HG02798 (cell line): ENCODE results near the gene SNX14.
"Not testable (repeated sequence)": the region's sequence is repeated elsewhere in the genome, so short reads cannot be mapped to it uniquely, and the experiment has no call there.

Experiments used
- ATAC-seq: cut with Tn5 transposase; IDR thresholded peaks from one replicate; pipeline ENCODE4 v1.9.1; 2021; ENCODE audit warnings: mild to moderate bottlenecking; ENCODE audit not compliant: unreplicated experiment, poor library complexity

SNX14 gene

GRCh38 chr6:85592033-85592432, 1.6 kb downstream of the SNX14 start:
- ATAC-seq, result no peak

- no peak for ATAC-seq
Observed at GRCh38 chr6:85591207-85591606, 2.5 kb downstream of the SNX14 start.

GRCh38 chr6:85585741-85586140, 7.9 kb downstream of the SNX14 start:
- ATAC-seq, result no peak

GRCh38 chr6:85582832-85583231, 10.8 kb downstream of the SNX14 start:
- not testable (repeated sequence) for ATAC-seq

- ATAC-seq, result no peak
Observed at GRCh38 chr6:85581572-85581971, 12.1 kb downstream of the SNX14 start.

GRCh38 chr6:85580878-85581267, 12.8 kb downstream of the SNX14 start:
- peak; percentile 85 for ATAC-seq

- ATAC-seq, result peak; percentile 21
Observed at GRCh38 chr6:85580118-85580877, 13.4 kb downstream of the SNX14 start.

- no peak for ATAC-seq
Observed at GRCh38 chr6:85579581-85579980, 14.1 kb downstream of the SNX14 start.

- ATAC-seq, result no peak
Observed at GRCh38 chr6:85576476-85576875, 17.2 kb downstream of the SNX14 start.

- no peak for ATAC-seq
Observed at GRCh38 chr6:85574932-85575598, 18.6 kb downstream of the SNX14 start.

- no peak for ATAC-seq
Observed at GRCh38 chr6:85569323-85569722, 24.3 kb downstream of the SNX14 start.

GRCh38 chr6:85568411-85568810, 25.2 kb downstream of the SNX14 start:
- no peak for ATAC-seq

GRCh38 chr6:85565736-85566135, 27.9 kb downstream of the SNX14 start:
- no peak for ATAC-seq

- not testable (repeated sequence) for ATAC-seq
Observed at GRCh38 chr6:85564223-85564622, 29.4 kb downstream of the SNX14 start.

- ATAC-seq, result no peak
Observed at GRCh38 chr6:85561750-85562357, 31.8 kb downstream of the SNX14 start.

- no peak for ATAC-seq
Observed at GRCh38 chr6:85556992-85557668, 36.5 kb downstream of the SNX14 start.

GRCh38 chr6:85552652-85553051, 41.0 kb downstream of the SNX14 start:
- ATAC-seq, result no peak

- ATAC-seq, result no peak
Observed at GRCh38 chr6:85551264-85551663, 42.4 kb downstream of the SNX14 start.

GRCh38 chr6:85547719-85548118, 45.9 kb downstream of the SNX14 start:
- no peak for ATAC-seq

- no peak for ATAC-seq
Observed at GRCh38 chr6:85544776-85545175, 48.9 kb downstream of the SNX14 start.

- no peak for ATAC-seq
Observed at GRCh38 chr6:85537055-85537494, 56.6 kb downstream of the SNX14 start.
